Skeletal muscle tissue (tissue), 4 donors: ENCODE measurements around the gene ZKSCAN4. TPM values are rescaled to one million over a fixed set of nuclear protein-coding genes. Genes with fewer than 3 reads are reported as not detected.

ENCODE experiments used
- H3K27ac ChIP-seq: one replicate; pipeline ENCODE4 v1.7.0; 2013; ENCODE audit warnings: mild to moderate bottlenecking, low read depth, low read length, inconsistent platforms
- H3K27me3 ChIP-seq, 3 donors: one replicate each; pipeline ENCODE4 v1.7.0; 2013; ENCODE audit warnings: low read length in 3 of 3; ENCODE audit not compliant: control insufficient read depth in 3 of 3, insufficient read depth in 3 of 3
- H3K36me3 ChIP-seq, 3 donors: one replicate each; pipeline ENCODE4 v1.7.0; 2013; ENCODE audit warnings: low read length in 3 of 3; ENCODE audit not compliant: control insufficient read depth in 3 of 3, insufficient read depth in 3 of 3
- H3K4me1 ChIP-seq, 3 donors: one replicate each; pipeline ENCODE4 v1.7.0; 2013; ENCODE audit warnings: low read length in 3 of 3, mild to moderate bottlenecking in 3 of 3; ENCODE audit not compliant: control insufficient read depth in 3 of 3, insufficient read depth in 3 of 3
- H3K4me3 ChIP-seq, 3 donors: one replicate each; pipeline ENCODE4 v1.7.0; 2013; ENCODE audit warnings: low read length in 3 of 3
- H3K9ac ChIP-seq, 3 donors: one replicate each; pipeline ENCODE4 v1.7.0; 2013; ENCODE audit warnings: low read length in 3 of 3, mild to moderate bottlenecking in 3 of 3, moderate library complexity in 2 of 3, low read depth in 1 of 3
- H3K9me3 ChIP-seq, 3 donors: one replicate each; pipeline ENCODE4 v1.7.0; 2013; ENCODE audit warnings: low read length in 3 of 3; ENCODE audit not compliant: control insufficient read depth in 3 of 3
- total RNA-seq: library from RNA; depleted of rRNA; stranded (reverse); fragments of >200 nt; gene quantifications from one replicate; pipeline ENCODE4 v1.2.3, GENCODE V29; 2014
- donor health status: Osteomylitis.

ZKSCAN4 gene
- total RNA-seq, 1 donor from 2014 or later: 8.4 TPM

DNA sequence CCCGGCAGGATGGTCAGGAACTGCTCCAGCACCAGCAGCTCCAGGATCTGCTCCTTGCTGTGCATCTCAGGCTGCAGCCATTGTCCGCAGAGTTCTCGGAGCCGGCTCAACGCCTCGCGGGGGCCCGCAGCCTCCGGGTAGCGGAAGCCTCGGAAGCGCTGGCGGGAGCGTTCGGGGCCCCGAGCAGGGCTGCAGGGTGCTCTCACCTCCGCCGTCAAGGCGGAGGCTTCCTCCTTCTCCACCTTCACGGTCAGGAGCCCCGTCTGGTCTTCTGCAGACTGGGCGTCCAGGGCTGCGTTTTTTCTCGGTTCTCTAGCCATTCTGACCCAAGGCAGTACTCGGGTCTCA lies 434 bp downstream of the ZKSCAN4 start:
- H3K27me3 ChIP-seq: peaks cover 0 to 8% (median 4%) of the 10 kb centered on the region in 3 donors
- peak overlapping the region; percentile 91 to 99 (median 94) for H3K4me3 ChIP-seq
- no peaks in the 10 kb centered on the region for H3K9me3 ChIP-seq
- no peak overlapping the region for H3K27ac ChIP-seq
- H3K4me1 ChIP-seq: peaks cover 13 to 14% (median 13%) of the 10 kb centered on the region in 3 donors
- peaks cover 0 to 23% (median 16%) of the 10 kb centered on the region in 3 donors for H3K36me3 ChIP-seq
- peak overlapping the region; percentile 75 to 93 (median 88) for H3K9ac ChIP-seq

- Histone ChIP-seq H3K9ac (peak overlapping the region in 1 of 3 donors; percentile 88), H3K36me3 (peaks cover 7 to 30% (median 25%) of the 10 kb centered on the region in 3 donors), H3K4me3 (peak overlapping the region; percentile 91 to 99 (median 94)), H3K27me3 (peaks cover 0 to 8% (median 4%) of the 10 kb centered on the region in 3 donors), H3K27ac (no peak overlapping the region), H3K4me1 (peaks cover 13 to 14% (median 13%) of the 10 kb centered on the region in 3 donors), H3K9me3 (no peaks in the 10 kb centered on the region)
Observed at GRCh38 chr6:28250747-28251146, 1.3 kb downstream of the ZKSCAN4 start.

DNA sequence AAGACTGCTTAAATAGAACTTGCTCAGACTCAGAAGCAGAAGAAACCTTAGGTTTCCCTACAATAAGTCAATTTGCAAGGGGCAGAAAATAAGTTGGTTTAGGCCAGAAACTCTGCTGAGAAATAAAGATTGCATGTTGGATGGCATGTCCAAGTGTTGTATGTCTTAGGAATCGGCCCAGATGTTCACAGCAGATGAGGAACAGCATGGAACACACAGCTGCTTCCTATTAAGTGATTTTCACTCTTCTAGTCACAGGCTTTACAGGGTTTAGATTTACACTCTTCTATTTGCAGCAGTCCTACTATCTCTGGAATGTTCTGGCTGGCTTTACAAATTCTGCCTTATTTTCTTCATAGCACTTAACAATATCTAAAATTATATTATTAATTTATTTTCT lies 3.2 kb downstream of the ZKSCAN4 start:
- Histone ChIP-seq H3K36me3 (peaks cover 16 to 47% (median 43%) of the 10 kb centered on the region in 3 donors), H3K9me3 (no peaks in the 10 kb centered on the region), H3K4me3 (no peak overlapping the region), H3K4me1 (peaks cover 13 to 14% (median 13%) of the 10 kb centered on the region in 3 donors), H3K27me3 (peaks cover 0 to 2% (median 0%) of the 10 kb centered on the region in 3 donors), H3K27ac (no peak overlapping the region), H3K9ac (no peak overlapping the region)

GRCh38 chr6:28245206-28245941 lies 6.7 kb downstream of the ZKSCAN4 start:
- no peaks in the 10 kb centered on the region for H3K27me3 ChIP-seq
- no peak overlapping the region for H3K4me3 ChIP-seq
- peaks cover 16 to 47% (median 45%) of the 10 kb centered on the region in 3 donors for H3K36me3 ChIP-seq
- no peak overlapping the region for H3K27ac ChIP-seq
- H3K9ac ChIP-seq: no peak overlapping the region
- no peaks in the 10 kb centered on the region for H3K9me3 ChIP-seq
- peaks cover 0 to 2% (median under 1%) of the 10 kb centered on the region in 3 donors for H3K4me1 ChIP-seq

DNA sequence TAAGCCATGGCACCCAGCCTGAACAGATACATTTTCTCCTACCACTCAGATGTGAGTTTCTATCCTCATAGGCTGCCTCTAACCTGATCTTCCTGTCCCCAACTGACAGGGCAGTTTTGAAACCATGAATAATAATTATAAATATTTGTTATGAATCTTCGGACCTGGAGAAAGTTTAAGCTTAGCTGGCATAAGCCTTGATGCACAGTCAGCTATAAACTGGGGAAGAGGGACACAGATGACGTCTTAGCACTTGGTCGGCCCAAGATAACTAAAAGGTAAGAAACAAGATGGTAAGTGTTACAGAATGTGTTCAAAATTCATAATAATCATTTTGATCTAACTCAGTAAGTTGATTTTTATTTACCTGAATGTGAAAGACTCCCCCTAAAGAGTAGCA lies 8.1 kb downstream of the ZKSCAN4 start:
- H3K4me3 ChIP-seq: no peak overlapping the region
- no peaks in the 10 kb centered on the region for H3K9me3 ChIP-seq
- peaks cover 16 to 45% (median 43%) of the 10 kb centered on the region in 3 donors for H3K36me3 ChIP-seq
- H3K27me3 ChIP-seq: no peaks in the 10 kb centered on the region
- no peak overlapping the region for H3K27ac ChIP-seq
- no peaks in the 10 kb centered on the region for H3K4me1 ChIP-seq
- no peak overlapping the region for H3K9ac ChIP-seq

GRCh38 chr6:28240471-28240870 lies 11.6 kb downstream of the ZKSCAN4 start:
- Histone ChIP-seq H3K4me3 (no peak overlapping the region), H3K4me1 (no peaks in the 10 kb centered on the region), H3K36me3 (peaks cover 6 to 18% (median 17%) of the 10 kb centered on the region in 3 donors), H3K27ac (no peak overlapping the region), H3K9me3 (no peaks in the 10 kb centered on the region), H3K27me3 (no peaks in the 10 kb centered on the region), H3K9ac (no peak overlapping the region)

- no peak overlapping the region for H3K9ac ChIP-seq
- H3K27ac ChIP-seq: no peak overlapping the region
- H3K9me3 ChIP-seq: no peaks in the 10 kb centered on the region
- H3K36me3 ChIP-seq: peaks cover 0 to 11% (median 9%) of the 10 kb centered on the region in 3 donors
- no peaks in the 10 kb centered on the region for H3K4me1 ChIP-seq
- H3K27me3 ChIP-seq: no peaks in the 10 kb centered on the region
- H3K4me3 ChIP-seq: no peak overlapping the region
Observed at GRCh38 chr6:28239636-28240035, 12.4 kb downstream of the ZKSCAN4 start.

GRCh38 chr6:28235912-28236452 lies 16.1 kb downstream of the ZKSCAN4 start:
- H3K9me3 ChIP-seq: no peaks in the 10 kb centered on the region
- H3K27me3 ChIP-seq: no peaks in the 10 kb centered on the region
- H3K9ac ChIP-seq: no peak overlapping the region
- no peaks in the 10 kb centered on the region for H3K4me1 ChIP-seq
- no peak overlapping the region for H3K27ac ChIP-seq
- H3K36me3 ChIP-seq: peaks cover 17 to 32% (median 23%) of the 10 kb centered on the region in 3 donors
- no peak overlapping the region for H3K4me3 ChIP-seq

DNA sequence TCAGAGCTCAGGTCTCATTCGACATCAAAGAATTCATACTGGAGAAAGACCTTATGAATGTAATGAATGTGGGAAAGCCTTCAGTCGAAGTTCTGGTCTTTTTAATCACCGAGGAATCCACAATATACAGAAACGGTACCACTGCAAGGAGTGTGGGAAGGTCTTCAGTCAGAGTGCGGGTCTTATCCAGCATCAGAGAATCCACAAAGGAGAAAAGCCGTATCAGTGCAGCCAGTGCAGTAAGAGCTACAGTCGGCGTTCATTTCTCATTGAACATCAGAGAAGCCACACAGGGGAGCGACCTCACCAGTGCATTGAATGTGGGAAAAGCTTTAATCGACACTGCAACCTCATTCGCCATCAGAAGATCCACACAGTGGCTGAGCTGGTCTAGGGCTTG lies 19.3 kb downstream of the ZKSCAN4 start:
- Histone ChIP-seq H3K4me1 (no peaks in the 10 kb centered on the region), H3K27me3 (no peaks in the 10 kb centered on the region), H3K9me3 (no peaks in the 10 kb centered on the region), H3K9ac (no peak overlapping the region), H3K36me3 (peaks cover 33 to 57% (median 43%) of the 10 kb centered on the region in 3 donors), H3K27ac (no peak overlapping the region), H3K4me3 (no peak overlapping the region)

DNA sequence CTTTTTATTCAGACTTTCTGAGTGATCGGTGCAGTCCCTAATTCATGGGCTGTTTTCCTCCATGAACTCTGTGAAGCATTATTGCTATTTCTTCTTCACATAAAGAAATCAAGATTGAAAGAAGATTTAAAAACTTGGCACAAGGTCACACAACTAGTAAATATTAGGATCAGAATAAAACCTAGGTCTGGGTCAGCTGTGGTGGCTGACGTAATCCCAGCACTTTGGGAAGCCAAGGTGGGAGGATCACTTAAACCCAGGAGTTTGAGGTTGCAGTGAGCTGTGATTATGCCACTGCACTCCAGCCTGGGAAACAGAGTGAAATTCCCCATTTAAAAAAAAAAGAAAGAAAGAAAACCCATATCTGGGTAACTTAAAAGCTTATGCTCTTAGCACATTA lies 25.6 kb downstream of the ZKSCAN4 start:
- H3K4me3 ChIP-seq: no peak overlapping the region
- H3K9me3 ChIP-seq: no peaks in the 10 kb centered on the region
- H3K9ac ChIP-seq: no peak overlapping the region
- peaks cover 0 to 6% (median 5%) of the 10 kb centered on the region in 3 donors for H3K27me3 ChIP-seq
- peaks cover 23 to 38% (median 37%) of the 10 kb centered on the region in 3 donors for H3K36me3 ChIP-seq
- no peak overlapping the region for H3K27ac ChIP-seq
- H3K4me1 ChIP-seq: peaks cover 5 to 12% (median 7%) of the 10 kb centered on the region in 3 donors
